ENCODE measurements around the gene PLXNA3. TPM values are rescaled to one million over a fixed set of nuclear protein-coding genes. Genes with fewer than 3 reads are reported as not detected.

The PLXNA3 gene
- total and polyA plus RNA-seq, 2 donors (not counting 1 experiment from before 2014, with no cell fraction given), result 17.8 to 18.4 TPM

GRCh38 chrX:154443479-154443910 lies 14.6 kb upstream of the PLXNA3 start:
- Histone ChIP-seq H3K36me3 (ENCODE audit: control insufficient read depth, insufficient read depth, low read length) (peaks cover 15% of the 10 kb centered on the region), H4K20me1 (ENCODE audit: control insufficient read depth, extremely low read depth, insufficient read depth, low read length) (no peaks in the 10 kb centered on the region), H3K79me2 (ENCODE audit: control insufficient read depth, insufficient read depth, low read length) (peaks cover 52% of the 10 kb centered on the region), H3K27me3 (ENCODE audit: control insufficient read depth, insufficient read depth, low read length) (no peaks in the 10 kb centered on the region), H3K9me3 (ENCODE audit: control insufficient read depth, insufficient read depth, low read depth, low read length) (no peaks in the 10 kb centered on the region), H3K9ac (ENCODE audit: insufficient read depth, low read length) (peak overlapping the region; percentile 37), H3K27ac (ENCODE audit: insufficient read depth, low read length) (peak overlapping the region; percentile 77), H3K4me3 (replicated peaks in 1 of 4; ENCODE audit: control extremely low read depth in 1 of 4, insufficient read depth in 1 of 4, low read depth in 3 of 4, low read length in 4 of 4) (peak overlapping the region in 1 of 4 experiments; percentile 46), H3K4me2 (ENCODE audit: extremely low read depth, insufficient read depth, low read length) (peak overlapping the region; percentile 75), H3K4me1 (ENCODE audit: control insufficient read depth, extremely low read depth, insufficient read depth, low read length) (peaks cover 7% of the 10 kb centered on the region), H2AFZ (ENCODE audit: low read length) (no peak overlapping the region)
- TF ChIP-seq EZH2 (IDR thresholded peaks at IDR 0.05; ENCODE audit: low read length, missing control alignments) (no peak), CTCF (conservative IDR thresholded peaks at IDR 0.05 in 1 of 2, IDR thresholded peaks at IDR 0.05 in 1 of 2; ENCODE audit: low read depth in 1 of 2, low read length in 2 of 2) (no peak)
- DNase-seq (ENCODE audit: low read depth in 2 of 2), result no peak

GRCh38 chrX:154443992-154444754 lies 13.9 kb upstream of the PLXNA3 start, which contains the start of gene FAM50A:
Gene FAM50A (plus strand): TSS chrX:154444141. CDS start chrX:154444236, 95 bp downstream.
- H4K20me1 ChIP-seq (ENCODE audit: control insufficient read depth, extremely low read depth, insufficient read depth, low read length), result no peaks in the 10 kb centered on the region
- H3K4me2 ChIP-seq (ENCODE audit: extremely low read depth, insufficient read depth, low read length), result peak within 1 kb of the TSS; percentile 80
- H3K9ac ChIP-seq (ENCODE audit: insufficient read depth, low read length), result peak within 1 kb of the TSS; percentile 61
- no peaks in the 10 kb centered on the region for H3K27me3 ChIP-seq (ENCODE audit: control insufficient read depth, insufficient read depth, low read length)
- H3K27ac ChIP-seq (ENCODE audit: insufficient read depth, low read length), result peak within 1 kb of the TSS; percentile 77
- no peak within 1 kb of the TSS for H2AFZ ChIP-seq (ENCODE audit: low read length)
- TF ChIP-seq EZH2 (IDR thresholded peaks at IDR 0.05; ENCODE audit: low read length, missing control alignments), result no peak
- TF ChIP-seq CTCF (conservative IDR thresholded peaks at IDR 0.05 in 1 of 2, IDR thresholded peaks at IDR 0.05 in 1 of 2; ENCODE audit: low read depth in 1 of 2, low read length in 2 of 2), result no peak
- H3K4me1 ChIP-seq (ENCODE audit: control insufficient read depth, extremely low read depth, insufficient read depth, low read length), result peaks cover 7% of the 10 kb centered on the region
- H3K79me2 ChIP-seq (ENCODE audit: control insufficient read depth, insufficient read depth, low read length), result peaks cover 46% of the 10 kb centered on the region
- DNase-seq (ENCODE audit: low read depth in 2 of 2), result peak; percentile 45 to 47
- H3K9me3 ChIP-seq (ENCODE audit: control insufficient read depth, insufficient read depth, low read depth, low read length), result no peaks in the 10 kb centered on the region
- H3K36me3 ChIP-seq (ENCODE audit: control insufficient read depth, insufficient read depth, low read length), result peaks cover 15% of the 10 kb centered on the region
- H3K4me3 ChIP-seq (replicated peaks in 1 of 4; ENCODE audit: control extremely low read depth in 1 of 4, insufficient read depth in 1 of 4, low read depth in 3 of 4, low read length in 4 of 4), result peak within 1 kb of the TSS; percentile 53 to 69 (median 56)

- Histone ChIP-seq H3K4me3 (replicated peaks in 1 of 4; ENCODE audit: control extremely low read depth in 1 of 4, insufficient read depth in 1 of 4, low read depth in 3 of 4, low read length in 4 of 4) (peak overlapping the region; percentile 53 to 69 (median 56)), H3K4me2 (ENCODE audit: extremely low read depth, insufficient read depth, low read length) (peak overlapping the region; percentile 80), H3K9ac (ENCODE audit: insufficient read depth, low read length) (peak overlapping the region; percentile 61), H4K20me1 (ENCODE audit: control insufficient read depth, extremely low read depth, insufficient read depth, low read length) (no peaks in the 10 kb centered on the region), H3K36me3 (ENCODE audit: control insufficient read depth, insufficient read depth, low read length) (peaks cover 13% of the 10 kb centered on the region), H3K79me2 (ENCODE audit: control insufficient read depth, insufficient read depth, low read length) (peaks cover 41% of the 10 kb centered on the region), H3K27me3 (ENCODE audit: control insufficient read depth, insufficient read depth, low read length) (no peaks in the 10 kb centered on the region), H2AFZ (ENCODE audit: low read length) (no peak overlapping the region), H3K27ac (ENCODE audit: insufficient read depth, low read length) (peak overlapping the region; percentile 67), H3K9me3 (ENCODE audit: control insufficient read depth, insufficient read depth, low read depth, low read length) (no peaks in the 10 kb centered on the region), H3K4me1 (ENCODE audit: control insufficient read depth, extremely low read depth, insufficient read depth, low read length) (peaks cover 7% of the 10 kb centered on the region)
- TF ChIP-seq CTCF (conservative IDR thresholded peaks at IDR 0.05 in 1 of 2, IDR thresholded peaks at IDR 0.05 in 1 of 2; ENCODE audit: low read depth in 1 of 2, low read length in 2 of 2), result no peak
- TF ChIP-seq EZH2 (IDR thresholded peaks at IDR 0.05; ENCODE audit: low read length, missing control alignments), result no peak
- DNase-seq (ENCODE audit: low read depth in 2 of 2), result no peak
Measured at GRCh38 chrX:154444755-154445246, 13.3 kb upstream of the PLXNA3 start.
